Loucy (cell line): ENCODE measurements around the gene TGFBR3L.

Experiments used
- CTCF ChIP-seq: fragments of 200-600 bp; sonication (generic); conservative IDR thresholded peaks from 2 replicates; pipeline ENCODE4 v1.5.1; 2014; ENCODE audit warnings: mild to moderate bottlenecking, antibody characterized with exemption, low read length
- EZH2phosphoT487 ChIP-seq: fragments of 200-600 bp; IDR thresholded peaks from 2 replicates; pipeline ENCODE4 v1.6.1; 2018; ENCODE audit warnings: antibody characterized with exemption, mild to moderate bottlenecking, moderate library complexity, borderline replicate concordance

- no peak for TF ChIP-seq CTCF
- TF ChIP-seq EZH2phosphoT487 = no peak
Observed at GRCh38 chr19:7928334-7928706, 13.7 kb downstream of the TGFBR3L start.
